ENCODE measurements around the gene NCR3LG1.

Gene NCR3LG1

GRCh38 chr11:17416492-17416891 lies 64.9 kb downstream of the NCR3LG1 start:
- no peak overlapping the region for H2BK12ac ChIP-seq (ENCODE audit: low read length in 2 of 2)
- no peak overlapping the region for H2AFZ ChIP-seq (ENCODE audit: low read depth, low read length)
- no peak overlapping the region for H2AK5ac ChIP-seq (ENCODE audit: low read length, severe bottlenecking)
- no peak overlapping the region for H3K4me2 ChIP-seq (ENCODE audit: low read length, poor library complexity, severe bottlenecking)
- peaks cover 42 to 75% of the 10 kb centered on the region in 2 experiments for H3K27me3 ChIP-seq (ENCODE audit: control insufficient read depth in 1 of 2, insufficient read depth in 1 of 2, low read length in 2 of 2)
- H3K79me1 ChIP-seq (replicated peaks; ENCODE audit: low read length, poor library complexity, severe bottlenecking): no peaks in the 10 kb centered on the region
- H2BK15ac ChIP-seq (ENCODE audit: low read depth, poor library complexity, severe bottlenecking): no peak overlapping the region
- no peak overlapping the region for H3K23ac ChIP-seq (ENCODE audit: low read length in 2 of 2)
- H3K9me3 ChIP-seq (ENCODE audit: control insufficient read depth, low read length): no peaks in the 10 kb centered on the region
- H3K18ac ChIP-seq (ENCODE audit: low read depth in 1 of 2, low read length in 2 of 2): no peak overlapping the region
- H4K8ac ChIP-seq (ENCODE audit: low read length): no peak overlapping the region
- H3K36me3 ChIP-seq (ENCODE audit: control insufficient read depth in 1 of 2, insufficient read depth in 2 of 2, low read depth in 1 of 2, low read length in 2 of 2): no peaks in the 10 kb centered on the region
- H4K91ac ChIP-seq (ENCODE audit: low read length): no peak overlapping the region
- WGBS: 67% methylated on average over 2 of the region's 2 CpGs
- no peak overlapping the region for H2BK5ac ChIP-seq (ENCODE audit: low read depth, low read length, poor library complexity, severe bottlenecking)
- no peak overlapping the region for H3K14ac ChIP-seq (ENCODE audit: low read length in 2 of 2)
- no peak overlapping the region for H2BK120ac ChIP-seq (ENCODE audit: low read depth, low read length)
- H3K4ac ChIP-seq (ENCODE audit: low read depth in 1 of 2, low read length in 2 of 2): no peak overlapping the region
- no peak overlapping the region for H3K27ac ChIP-seq (ENCODE audit: low read length, poor library complexity, severe bottlenecking)
- no peak for DNase-seq
- H3K4me1 ChIP-seq (ENCODE audit: control insufficient read depth, insufficient read depth, low read depth, low read length): no peaks in the 10 kb centered on the region
- H3K4me3 ChIP-seq (ENCODE audit: insufficient read depth in 1 of 2, low read depth in 1 of 2, low read length in 2 of 2): no peak overlapping the region
- H3K9ac ChIP-seq (ENCODE audit: low read length): no peak overlapping the region

GRCh38 chr11:17418444-17419081 lies 67.0 kb downstream of the NCR3LG1 start:
- Histone ChIP-seq H3K79me1 (replicated peaks; ENCODE audit: low read length, poor library complexity, severe bottlenecking) (no peaks in the 10 kb centered on the region), H3K27ac (ENCODE audit: low read length, poor library complexity, severe bottlenecking) (no peak overlapping the region), H3K4me2 (ENCODE audit: low read length, poor library complexity, severe bottlenecking) (no peak overlapping the region), H3K18ac (ENCODE audit: low read depth in 1 of 2, low read length in 2 of 2) (no peak overlapping the region), H3K9me3 (ENCODE audit: control insufficient read depth, low read length) (no peaks in the 10 kb centered on the region), H2BK5ac (ENCODE audit: low read depth, low read length, poor library complexity, severe bottlenecking) (no peak overlapping the region), H2AFZ (ENCODE audit: low read depth, low read length) (no peak overlapping the region), H2AK5ac (ENCODE audit: low read length, severe bottlenecking) (no peak overlapping the region), H2BK12ac (ENCODE audit: low read length in 2 of 2) (no peak overlapping the region), H3K27me3 (ENCODE audit: control insufficient read depth in 1 of 2, insufficient read depth in 1 of 2, low read length in 2 of 2) (peaks cover 51 to 82% of the 10 kb centered on the region in 2 experiments), H3K36me3 (ENCODE audit: control insufficient read depth in 1 of 2, insufficient read depth in 2 of 2, low read depth in 1 of 2, low read length in 2 of 2) (no peaks in the 10 kb centered on the region), H3K23ac (ENCODE audit: low read length in 2 of 2) (no peak overlapping the region), H3K4me1 (ENCODE audit: control insufficient read depth, insufficient read depth, low read depth, low read length) (peaks cover under 1% of the 10 kb centered on the region), H3K4me3 (ENCODE audit: insufficient read depth in 1 of 2, low read depth in 1 of 2, low read length in 2 of 2) (no peak overlapping the region), H4K91ac (ENCODE audit: low read length) (no peak overlapping the region), H3K14ac (ENCODE audit: low read length in 2 of 2) (no peak overlapping the region), H4K8ac (ENCODE audit: low read length) (no peak overlapping the region), H3K9ac (ENCODE audit: low read length) (no peak overlapping the region), H2BK120ac (ENCODE audit: low read depth, low read length) (no peak overlapping the region), H3K4ac (ENCODE audit: low read depth in 1 of 2, low read length in 2 of 2) (no peak overlapping the region), H2BK15ac (ENCODE audit: low read depth, poor library complexity, severe bottlenecking) (no peak overlapping the region)
- WGBS: 0% methylated on average over 1 of the region's 2 CpGs
- DNase-seq: no peak

- Histone ChIP-seq H3K36me3 (ENCODE audit: control insufficient read depth in 1 of 2, insufficient read depth in 2 of 2, low read depth in 1 of 2, low read length in 2 of 2) (no peaks in the 10 kb centered on the region), H3K27me3 (ENCODE audit: control insufficient read depth in 1 of 2, insufficient read depth in 1 of 2, low read length in 2 of 2) (peaks cover 38 to 73% of the 10 kb centered on the region in 2 experiments), H2BK120ac (ENCODE audit: low read depth, low read length) (no peak overlapping the region), H4K91ac (ENCODE audit: low read length) (no peak overlapping the region), H3K14ac (ENCODE audit: low read length in 2 of 2) (no peak overlapping the region), H3K4ac (ENCODE audit: low read depth in 1 of 2, low read length in 2 of 2) (no peak overlapping the region), H4K8ac (ENCODE audit: low read length) (no peak overlapping the region), H2AK5ac (ENCODE audit: low read length, severe bottlenecking) (no peak overlapping the region), H3K4me3 (ENCODE audit: insufficient read depth in 1 of 2, low read depth in 1 of 2, low read length in 2 of 2) (no peak overlapping the region), H3K4me1 (ENCODE audit: control insufficient read depth, insufficient read depth, low read depth, low read length) (peaks cover 2% of the 10 kb centered on the region), H2BK12ac (ENCODE audit: low read length in 2 of 2) (no peak overlapping the region), H2BK5ac (ENCODE audit: low read depth, low read length, poor library complexity, severe bottlenecking) (no peak overlapping the region), H3K9ac (ENCODE audit: low read length) (no peak overlapping the region), H3K4me2 (ENCODE audit: low read length, poor library complexity, severe bottlenecking) (no peak overlapping the region), H3K18ac (ENCODE audit: low read depth in 1 of 2, low read length in 2 of 2) (no peak overlapping the region), H3K9me3 (ENCODE audit: control insufficient read depth, low read length) (no peaks in the 10 kb centered on the region), H3K23ac (ENCODE audit: low read length in 2 of 2) (no peak overlapping the region), H2AFZ (ENCODE audit: low read depth, low read length) (no peak overlapping the region), H3K79me1 (replicated peaks; ENCODE audit: low read length, poor library complexity, severe bottlenecking) (no peaks in the 10 kb centered on the region), H2BK15ac (ENCODE audit: low read depth, poor library complexity, severe bottlenecking) (no peak overlapping the region), H3K27ac (ENCODE audit: low read length, poor library complexity, severe bottlenecking) (no peak overlapping the region)
- no peak for DNase-seq
- whole genome bisulfite sequencing: 56% methylated on average over 3 of the region's 4 CpGs
Measured at GRCh38 chr11:17421781-17422180, 70.2 kb downstream of the NCR3LG1 start.

- Histone ChIP-seq H3K18ac (ENCODE audit: low read depth in 1 of 2, low read length in 2 of 2) (no peak overlapping the region), H3K27me3 (ENCODE audit: control insufficient read depth in 1 of 2, insufficient read depth in 1 of 2, low read length in 2 of 2) (peaks cover 42 to 67% of the 10 kb centered on the region in 2 experiments), H3K4me1 (ENCODE audit: control insufficient read depth, insufficient read depth, low read depth, low read length) (peaks cover 2% of the 10 kb centered on the region), H3K4me2 (ENCODE audit: low read length, poor library complexity, severe bottlenecking) (no peak overlapping the region), H2BK12ac (ENCODE audit: low read length in 2 of 2) (no peak overlapping the region), H3K27ac (ENCODE audit: low read length, poor library complexity, severe bottlenecking) (no peak overlapping the region), H3K36me3 (ENCODE audit: control insufficient read depth in 1 of 2, insufficient read depth in 2 of 2, low read depth in 1 of 2, low read length in 2 of 2) (no peaks in the 10 kb centered on the region), H2AK5ac (ENCODE audit: low read length, severe bottlenecking) (no peak overlapping the region), H3K79me1 (replicated peaks; ENCODE audit: low read length, poor library complexity, severe bottlenecking) (no peaks in the 10 kb centered on the region), H2BK15ac (ENCODE audit: low read depth, poor library complexity, severe bottlenecking) (no peak overlapping the region), H3K4ac (ENCODE audit: low read depth in 1 of 2, low read length in 2 of 2) (no peak overlapping the region), H3K14ac (ENCODE audit: low read length in 2 of 2) (no peak overlapping the region), H3K9me3 (ENCODE audit: control insufficient read depth, low read length) (no peaks in the 10 kb centered on the region), H2BK5ac (ENCODE audit: low read depth, low read length, poor library complexity, severe bottlenecking) (no peak overlapping the region), H4K91ac (ENCODE audit: low read length) (no peak overlapping the region), H3K9ac (ENCODE audit: low read length) (no peak overlapping the region), H2BK120ac (ENCODE audit: low read depth, low read length) (no peak overlapping the region), H4K8ac (ENCODE audit: low read length) (no peak overlapping the region), H3K4me3 (ENCODE audit: insufficient read depth in 1 of 2, low read depth in 1 of 2, low read length in 2 of 2) (no peak overlapping the region), H2AFZ (ENCODE audit: low read depth, low read length) (no peak overlapping the region), H3K23ac (ENCODE audit: low read length in 2 of 2) (no peak overlapping the region)
- DNase-seq: no peak
- 88% methylated on average over 11 of the region's 11 CpGs for WGBS
Measured at GRCh38 chr11:17423533-17424310, 72.1 kb downstream of the NCR3LG1 start.

Measured in mesenchymal stem cell (in vitro differentiated cells and primary cell).